Measurements from ENCODE around the gene KCNIP1.
A peak's percentile ranks its signal among the peaks of the same experiment; 100 is the strongest.

KCNIP1 gene

DNA sequence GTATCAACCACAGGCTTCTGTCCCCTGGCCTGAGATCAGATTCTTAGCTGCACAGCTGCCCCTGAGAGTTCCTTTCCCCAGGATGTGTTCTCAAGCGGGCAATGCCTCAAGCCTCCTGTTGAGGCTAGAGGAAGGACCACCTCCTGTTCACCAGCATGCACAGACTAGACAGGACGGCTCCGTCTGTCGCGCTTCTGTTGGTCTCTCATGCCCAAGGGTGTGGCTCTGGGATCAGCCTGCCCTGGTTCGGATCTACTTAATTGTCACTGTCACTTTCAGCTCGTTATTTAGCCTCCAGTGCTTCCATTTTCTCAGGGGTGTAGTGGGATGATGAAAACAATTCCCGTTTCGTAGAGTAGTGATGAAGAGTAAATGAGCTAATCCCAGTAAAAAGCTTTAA is 103.1 kb downstream of the KCNIP1 start:
- Mint-ChIP-seq H3K36me3 (no peaks in the 10 kb centered on the region), H3K27me3 (peaks cover 11 to 18% of the 10 kb centered on the region in 2 donors), H3K4me1 (no peaks in the 10 kb centered on the region), H3K9me3 (no peaks in the 10 kb centered on the region), H3K4me3 (no peak overlapping the region), H3K27ac (no peak overlapping the region)
- no peak for DNase-seq
- no peak for ATAC-seq (replicated peaks)

- no peaks in the 10 kb centered on the region for H3K36me3 Mint-ChIP-seq
- H3K4me3 Mint-ChIP-seq, result no peak overlapping the region
- DNase-seq (no peak), ATAC-seq (replicated peaks) (no peak)
- H3K4me1 Mint-ChIP-seq, result no peaks in the 10 kb centered on the region
- H3K27ac Mint-ChIP-seq, result no peak overlapping the region
- H3K27me3 Mint-ChIP-seq, result peaks cover 4 to 20% of the 10 kb centered on the region in 2 donors
- H3K9me3 Mint-ChIP-seq, result no peaks in the 10 kb centered on the region
Observed at GRCh38 chr5:170611449-170612090, 107.8 kb downstream of the KCNIP1 start.

DNA sequence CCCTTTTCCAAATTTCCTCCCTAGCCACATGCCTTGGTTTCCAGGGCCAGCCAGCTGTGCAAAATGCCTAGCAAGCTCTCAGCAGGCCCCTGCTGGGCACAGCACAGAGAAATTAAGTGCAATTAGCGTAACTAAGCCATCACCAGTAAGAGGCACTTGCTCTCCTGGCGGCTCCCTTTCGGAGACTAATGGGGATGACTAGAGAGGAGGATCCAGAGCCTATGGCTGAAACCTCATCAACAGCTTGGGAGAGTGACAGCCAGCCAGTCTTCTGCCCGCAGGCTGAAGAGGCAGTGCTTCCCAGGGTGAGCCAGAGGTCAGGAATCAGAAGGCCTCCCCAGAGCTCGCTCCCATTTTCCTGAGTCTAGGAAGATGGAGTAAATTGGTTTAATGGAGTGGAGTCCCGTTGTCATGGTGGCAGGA is 108.4 kb downstream of the KCNIP1 start:
- H3K4me3 Mint-ChIP-seq, result no peak overlapping the region
- ATAC-seq (replicated peaks), result no peak
- peaks cover 0 to 27% of the 10 kb centered on the region in 2 donors for H3K27me3 Mint-ChIP-seq
- no peaks in the 10 kb centered on the region for H3K9me3 Mint-ChIP-seq
- no peak for DNase-seq
- H3K27ac Mint-ChIP-seq, result no peak overlapping the region
- H3K4me1 Mint-ChIP-seq, result no peaks in the 10 kb centered on the region
- no peaks in the 10 kb centered on the region for H3K36me3 Mint-ChIP-seq

GRCh38 chr5:170614065-170614490 is 110.3 kb downstream of the KCNIP1 start:
- Mint-ChIP-seq H3K4me1 (peaks cover 0 to 2% of the 10 kb centered on the region in 2 donors), H3K27me3 (peaks cover 8 to 24% of the 10 kb centered on the region in 2 donors), H3K9me3 (no peaks in the 10 kb centered on the region), H3K36me3 (no peaks in the 10 kb centered on the region), H3K27ac (no peak overlapping the region), H3K4me3 (no peak overlapping the region)
- DNase-seq (no peak), ATAC-seq (replicated peaks) (no peak)

GRCh38 chr5:170614720-170615119 is 110.9 kb downstream of the KCNIP1 start:
- Mint-ChIP-seq H3K4me1 (peaks cover 0 to 2% of the 10 kb centered on the region in 2 donors), H3K27ac (no peak overlapping the region), H3K9me3 (no peaks in the 10 kb centered on the region), H3K36me3 (no peaks in the 10 kb centered on the region), H3K27me3 (peaks cover 8 to 24% of the 10 kb centered on the region in 2 donors), H3K4me3 (no peak overlapping the region)
- DNase-seq (no peak), ATAC-seq (replicated peaks) (no peak)

DNA sequence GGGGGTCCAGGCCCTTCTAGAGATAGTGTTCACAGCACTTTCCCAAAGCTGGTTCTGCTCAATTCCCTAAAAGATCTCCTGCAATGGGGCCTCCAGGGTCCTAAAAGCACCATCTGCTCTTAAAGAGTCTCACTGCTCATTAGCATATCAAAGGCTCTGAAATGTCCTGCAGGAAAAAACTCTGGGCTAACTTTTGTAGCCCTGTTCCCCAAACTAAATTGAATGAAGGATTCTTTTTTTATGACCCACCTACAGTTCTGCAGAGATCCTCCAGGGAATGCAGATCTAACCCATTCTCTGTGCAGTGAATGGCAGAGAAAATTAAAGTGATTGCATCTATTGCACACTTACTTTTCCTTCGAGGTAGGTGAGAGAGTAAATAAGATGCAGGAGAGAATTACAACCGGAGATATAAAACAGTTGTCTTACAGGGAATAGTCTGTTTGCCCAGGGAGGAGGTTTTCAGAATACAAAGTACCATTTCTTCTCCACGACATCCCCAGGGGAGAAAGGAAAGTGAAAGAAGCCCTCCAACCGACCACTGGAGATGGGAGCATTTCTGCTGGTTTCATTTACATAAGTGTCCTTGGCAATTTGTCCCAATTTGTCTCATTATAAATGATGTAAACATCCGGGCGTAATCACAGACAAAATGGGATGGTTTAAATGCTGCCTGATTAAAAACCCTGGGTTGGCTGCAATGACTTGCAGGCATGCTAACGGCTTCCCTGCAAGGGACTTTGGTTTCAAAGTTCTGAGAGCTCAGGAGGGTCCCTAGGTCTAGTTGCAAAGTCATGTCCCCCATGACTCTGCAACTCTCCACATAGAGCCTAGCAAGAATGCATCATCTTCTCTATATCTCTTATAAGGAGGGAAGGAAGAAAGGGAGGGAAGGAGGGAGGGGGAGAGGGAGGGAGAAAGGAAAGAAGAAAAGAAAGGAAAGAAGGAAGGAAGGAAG is 114.0 kb downstream of the KCNIP1 start:
- Mint-ChIP-seq H3K36me3 (no peaks in the 10 kb centered on the region), H3K9me3 (no peaks in the 10 kb centered on the region), H3K27ac (no peak overlapping the region), H3K4me3 (no peak overlapping the region), H3K27me3 (peaks cover 8 to 24% of the 10 kb centered on the region in 2 donors), H3K4me1 (peaks cover 0 to 2% of the 10 kb centered on the region in 2 donors)
- no peak for ATAC-seq (replicated peaks)
- DNase-seq, result no peak

GRCh38 chr5:170619869-170620268 is 116.0 kb downstream of the KCNIP1 start:
- H3K27ac Mint-ChIP-seq, result no peak overlapping the region
- peaks cover 15 to 23% of the 10 kb centered on the region in 2 donors for H3K27me3 Mint-ChIP-seq
- no peak overlapping the region for H3K4me3 Mint-ChIP-seq
- no peaks in the 10 kb centered on the region for H3K9me3 Mint-ChIP-seq
- peaks cover 0 to 2% of the 10 kb centered on the region in 2 donors for H3K4me1 Mint-ChIP-seq
- ATAC-seq (replicated peaks) (peak; percentile 61 to 67), DNase-seq (no peak)
- H3K36me3 Mint-ChIP-seq, result no peaks in the 10 kb centered on the region

- no peak overlapping the region for H3K4me3 Mint-ChIP-seq
- DNase-seq, result no peak
- H3K4me1 Mint-ChIP-seq, result no peaks in the 10 kb centered on the region
- no peak overlapping the region for H3K27ac Mint-ChIP-seq
- no peaks in the 10 kb centered on the region for H3K9me3 Mint-ChIP-seq
- no peak for ATAC-seq (replicated peaks)
- peaks cover 11 to 14% of the 10 kb centered on the region in 2 donors for H3K27me3 Mint-ChIP-seq
- H3K36me3 Mint-ChIP-seq, result no peaks in the 10 kb centered on the region
Observed at GRCh38 chr5:170622933-170623332, 119.1 kb downstream of the KCNIP1 start.

DNA sequence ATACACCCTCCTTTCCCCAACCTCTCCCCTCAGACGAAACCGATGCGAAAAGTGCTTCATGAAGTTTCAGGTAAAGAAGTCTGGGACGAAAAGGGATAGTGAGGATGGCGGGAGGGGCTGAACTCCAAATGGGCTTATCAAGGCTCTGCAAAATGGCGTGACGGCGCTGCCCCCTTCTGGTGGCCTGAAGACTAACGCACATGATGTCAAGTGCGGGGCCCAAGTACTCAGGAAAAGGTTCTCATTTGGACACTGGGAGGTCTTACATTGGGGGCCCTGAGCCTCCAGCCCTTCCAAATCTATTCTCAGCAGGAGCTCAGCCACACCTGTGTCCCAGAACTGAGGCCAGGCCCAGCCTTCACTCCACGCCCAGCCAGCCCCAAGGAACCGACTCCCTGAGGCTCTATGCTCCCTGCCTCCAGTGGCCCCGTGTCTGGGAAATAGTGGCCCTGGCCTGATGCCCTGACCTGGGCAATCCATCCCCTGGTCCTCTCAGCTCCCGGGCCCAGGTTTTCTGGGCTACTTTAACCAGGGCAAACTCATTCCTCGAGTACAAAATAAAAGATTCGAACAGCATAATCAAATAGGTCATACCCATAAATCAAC is 119.9 kb downstream of the KCNIP1 start:
- Mint-ChIP-seq H3K4me3 (no peak overlapping the region), H3K27ac (no peak overlapping the region)

DNA sequence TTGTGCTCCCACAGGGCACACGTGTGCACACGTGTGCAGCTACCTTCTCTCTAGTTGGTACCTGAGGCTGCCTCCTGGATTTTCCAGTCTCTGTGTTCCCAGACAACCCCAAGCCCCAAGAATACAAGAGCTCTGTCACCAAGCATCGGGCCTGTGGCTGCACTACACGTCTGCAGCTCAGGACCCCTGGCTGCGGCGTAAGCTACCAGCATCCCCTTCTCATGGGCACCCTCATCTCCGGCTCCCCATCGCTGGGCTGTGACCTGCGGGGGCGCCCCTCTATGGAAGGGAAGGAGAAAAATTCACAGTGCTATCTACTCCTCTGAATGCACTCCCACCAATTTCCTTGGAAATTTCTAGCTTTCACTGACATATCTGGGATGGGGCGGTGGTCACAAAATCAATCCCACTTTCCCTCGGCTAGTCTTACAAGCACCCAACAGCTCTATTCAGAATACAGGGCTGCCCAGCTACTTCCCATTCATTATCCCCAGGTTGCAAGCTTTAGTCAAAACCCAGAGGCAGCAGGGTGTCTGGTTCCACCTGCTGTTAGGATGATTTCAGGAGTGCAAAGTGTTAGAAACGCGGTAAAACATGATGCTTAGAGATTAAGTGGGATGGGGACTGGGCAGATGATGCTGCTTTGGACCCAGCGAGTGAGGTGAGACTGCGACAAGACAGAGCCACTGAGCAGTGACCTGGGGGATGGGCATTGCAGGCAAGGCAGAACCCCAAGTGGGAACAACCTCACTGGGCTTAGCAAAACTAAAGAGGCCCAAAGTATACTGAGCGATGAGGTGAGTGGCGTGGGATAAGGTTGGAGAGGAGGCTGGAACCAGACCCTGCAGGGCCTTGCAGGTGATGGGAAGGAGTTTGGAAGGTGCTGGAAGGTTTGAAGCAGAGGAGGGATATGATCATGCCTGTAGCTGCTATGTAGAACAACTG is 121.7 kb downstream of the KCNIP1 start:
- no peak for ATAC-seq (replicated peaks)
- Mint-ChIP-seq H3K9me3 (no peaks in the 10 kb centered on the region), H3K27me3 (peaks cover 15 to 17% of the 10 kb centered on the region in 2 donors), H3K4me1 (no peaks in the 10 kb centered on the region), H3K4me3 (no peak overlapping the region), H3K27ac (no peak overlapping the region), H3K36me3 (no peaks in the 10 kb centered on the region)
- DNase-seq, result no peak

More for the DNA sequence above, 119.9 kb downstream of the KCNIP1 start:
- H3K4me1 Mint-ChIP-seq, result no peaks in the 10 kb centered on the region
- DNase-seq (no peak), ATAC-seq (replicated peaks) (peak; percentile 38 to 50)
- no peaks in the 10 kb centered on the region for H3K36me3 Mint-ChIP-seq
- H3K27me3 Mint-ChIP-seq, result peaks cover 11 to 12% of the 10 kb centered on the region in 2 donors
- H3K9me3 Mint-ChIP-seq, result no peaks in the 10 kb centered on the region

DNA sequence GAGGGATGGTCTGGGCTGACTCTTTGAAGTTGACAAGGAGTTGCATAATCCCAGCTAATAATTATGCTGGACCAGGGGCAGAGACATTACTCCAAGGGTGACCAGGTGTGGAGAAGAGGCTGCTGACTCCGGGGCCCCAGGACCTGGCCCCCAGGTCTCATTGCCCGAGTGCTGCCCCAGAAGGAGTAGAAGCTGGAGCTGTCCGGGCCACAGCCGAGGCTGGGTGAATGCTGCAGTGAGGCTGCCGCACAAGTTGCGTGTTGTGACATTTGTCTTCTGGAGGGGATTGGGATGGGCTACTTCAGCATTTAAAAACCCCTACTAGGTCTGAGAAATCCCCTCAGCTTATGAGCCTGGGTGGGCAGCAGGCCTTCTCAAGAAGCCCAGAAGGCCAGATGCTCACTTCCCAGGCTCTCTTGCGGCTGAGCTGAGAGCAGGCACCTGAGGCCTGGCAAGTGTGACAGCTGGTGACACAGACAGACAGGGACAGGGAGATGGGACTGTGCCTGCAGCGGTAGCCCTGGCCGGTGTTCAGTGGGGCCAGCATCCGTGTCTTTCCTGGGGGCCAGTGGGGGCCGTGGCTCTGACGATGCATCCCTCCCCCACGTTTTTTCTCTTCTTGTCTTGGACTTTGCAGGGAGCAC is 122.8 kb downstream of the KCNIP1 start:
- Mint-ChIP-seq H3K4me1 (no peaks in the 10 kb centered on the region), H3K9me3 (no peaks in the 10 kb centered on the region), H3K36me3 (no peaks in the 10 kb centered on the region), H3K4me3 (no peak overlapping the region), H3K27ac (no peak overlapping the region), H3K27me3 (peaks cover 15 to 17% of the 10 kb centered on the region in 2 donors)
- no peak for DNase-seq
- ATAC-seq (replicated peaks), result no peak

DNA sequence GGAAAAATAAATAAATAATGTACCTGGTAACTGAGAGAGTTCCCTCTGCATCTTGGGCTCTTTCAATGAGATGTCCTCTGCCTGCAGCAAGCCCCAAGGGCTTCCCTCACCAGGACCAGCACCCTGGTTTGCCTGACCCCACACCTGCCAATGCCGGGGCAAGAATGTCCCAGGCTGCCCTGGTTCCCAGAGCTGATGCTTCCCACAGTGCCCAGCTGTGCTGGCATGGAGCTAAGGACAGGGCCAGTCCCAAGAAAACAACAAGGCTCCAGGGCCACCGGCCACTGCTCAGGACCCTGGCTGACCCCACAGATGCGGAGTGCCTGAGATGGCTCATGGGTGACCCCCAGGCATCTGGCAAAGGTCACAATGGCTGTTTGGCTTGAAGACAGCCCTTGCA is 123.5 kb downstream of the KCNIP1 start:
- no peak overlapping the region for H3K27ac Mint-ChIP-seq
- ATAC-seq (replicated peaks), result no peak
- H3K27me3 Mint-ChIP-seq, result peaks cover 15 to 17% of the 10 kb centered on the region in 2 donors
- H3K4me3 Mint-ChIP-seq, result no peak overlapping the region
- H3K4me1 Mint-ChIP-seq, result no peaks in the 10 kb centered on the region
- no peaks in the 10 kb centered on the region for H3K9me3 Mint-ChIP-seq
- no peaks in the 10 kb centered on the region for H3K36me3 Mint-ChIP-seq
- DNase-seq, result no peak

GRCh38 chr5:170628028-170628427 is 124.2 kb downstream of the KCNIP1 start:
- Mint-ChIP-seq H3K27ac (no peak overlapping the region), H3K36me3 (no peaks in the 10 kb centered on the region), H3K4me1 (peaks cover 4 to 5% of the 10 kb centered on the region in 2 donors), H3K4me3 (no peak overlapping the region), H3K27me3 (peaks cover 17 to 20% of the 10 kb centered on the region in 2 donors), H3K9me3 (no peaks in the 10 kb centered on the region)
- ATAC-seq (replicated peaks), result no peak
- DNase-seq, result no peak

Measured in stimulated activated naive B cell treated with anti-CD40 and anti-IgM and Interleukin-4, amounts not matched to agents 10 μg/mL and 1 μg/mL and 100 μg/mL, for 72 hours (primary cell).